Subcutaneous abdominal adipose tissue (tissue), 5 donors: Measurements from ENCODE around the gene BRIX1.
A peak's percentile ranks its signal among the peaks of the same experiment; 100 is the strongest.
"Not testable (repeated sequence)": the region's sequence is repeated elsewhere in the genome, so short reads cannot be mapped to it uniquely, and the experiment has no call there.

Experiments used
- H3K27ac ChIP-seq: one replicate; pipeline ENCODE4 v1.7.0; 2013; ENCODE audit warnings: low read depth, mild to moderate bottlenecking, inconsistent platforms, low read length, moderate library complexity
- H3K27me3 ChIP-seq, 5 donors: one replicate each; pipeline ENCODE4 v1.7.0; 2013; ENCODE audit warnings: low read length in 5 of 5, inconsistent platforms in 1 of 5; ENCODE audit not compliant: control insufficient read depth in 5 of 5, insufficient read depth in 4 of 5
- H3K36me3 ChIP-seq, 5 donors: one replicate each; pipeline ENCODE4 v1.7.0; 2013; ENCODE audit warnings: low read length in 5 of 5; ENCODE audit not compliant: control insufficient read depth in 5 of 5, insufficient read depth in 5 of 5
- H3K4me1 ChIP-seq, 5 donors: one replicate each; pipeline ENCODE4 v1.7.0; 2013; ENCODE audit warnings: low read length in 5 of 5, mild to moderate bottlenecking in 3 of 5, moderate library complexity in 1 of 5; ENCODE audit not compliant: control insufficient read depth in 5 of 5, insufficient read depth in 5 of 5
- H3K4me3 ChIP-seq, 5 donors: one replicate each; pipeline ENCODE4 v1.7.0; 2013; ENCODE audit warnings: low read length in 5 of 5, low read depth in 1 of 5
- H3K9ac ChIP-seq, 5 donors: one replicate each; pipeline ENCODE4 v1.7.0; 2013; ENCODE audit warnings: low read length in 5 of 5, mild to moderate bottlenecking in 4 of 5, moderate library complexity in 3 of 5
- H3K9me3 ChIP-seq, 5 donors: one replicate each; pipeline ENCODE4 v1.7.0; 2013; ENCODE audit warnings: low read length in 5 of 5; ENCODE audit not compliant: control insufficient read depth in 5 of 5
- donor health status: healthy.
- donor health status: healthy.
- donor health status: healthy.
- donor health status: healthy.
- donor health status: healthy.

The BRIX1 gene

DNA sequence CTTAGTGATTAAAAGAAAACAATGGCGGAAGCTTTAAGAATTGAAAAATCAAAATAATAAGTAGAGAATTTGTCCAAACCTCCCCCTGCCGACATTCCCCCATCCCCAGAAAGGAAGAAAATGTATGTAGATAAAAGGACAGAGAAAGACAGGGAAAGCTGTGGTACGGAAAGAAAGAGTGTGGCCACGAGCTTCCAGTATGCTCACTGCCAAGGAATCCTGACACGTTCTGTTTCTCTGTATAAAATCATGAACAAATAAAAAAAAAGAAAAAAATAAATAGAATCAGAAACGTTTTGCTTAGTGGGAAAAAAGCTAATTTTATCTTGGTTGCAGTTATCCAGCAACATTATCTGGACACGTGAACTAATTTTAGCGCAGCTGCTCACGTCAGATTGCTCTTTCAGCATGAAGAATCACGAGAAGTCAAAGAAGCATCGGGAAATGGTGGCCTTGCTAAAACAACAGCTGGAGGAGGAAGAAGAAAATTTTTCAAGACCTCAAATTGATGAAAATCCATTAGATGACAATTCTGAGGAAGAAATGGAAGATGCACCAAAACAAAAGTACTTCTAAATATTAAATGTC is 29.0 kb downstream of the BRIX1 start:
- Histone ChIP-seq H3K4me3 (no peak overlapping the region), H3K4me1 (no peaks in the 10 kb centered on the region), H3K9me3 (no peaks in the 10 kb centered on the region), H3K27me3 (no peaks in the 10 kb centered on the region), H3K36me3 (peaks cover 38 to 60% (median 52%) of the 10 kb centered on the region in 5 donors), H3K27ac (no peak overlapping the region), H3K9ac (no peak overlapping the region)

DNA sequence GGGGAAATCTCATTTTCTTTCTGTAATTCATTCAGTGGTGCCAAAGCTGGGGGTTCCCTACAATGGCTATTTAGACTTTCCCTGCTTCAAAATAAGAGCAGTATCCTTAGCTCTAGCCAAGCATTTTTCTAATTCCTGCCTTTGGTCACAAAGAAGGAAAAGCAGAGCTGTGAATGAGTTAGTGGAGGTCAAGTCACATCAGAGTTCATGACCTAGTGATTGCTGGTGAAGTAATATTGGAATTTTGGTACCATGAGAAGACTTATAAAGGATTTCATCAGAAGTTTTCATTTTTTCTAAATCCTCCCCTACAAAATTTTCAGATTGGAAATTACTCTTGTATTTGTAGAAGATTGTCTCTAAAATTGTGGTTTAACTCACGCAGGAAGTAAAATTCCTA is 41.8 kb downstream of the BRIX1 start:
- H3K4me1 ChIP-seq = peaks cover 0 to 10% (median 0%) of the 10 kb centered on the region in 5 donors
- H3K27me3 ChIP-seq = no peaks in the 10 kb centered on the region
- H3K4me3 ChIP-seq = no peak overlapping the region
- H3K27ac ChIP-seq = peak overlapping the region; percentile 23
- no peak overlapping the region for H3K9ac ChIP-seq
- H3K36me3 ChIP-seq = peaks cover 10 to 21% (median 13%) of the 10 kb centered on the region in 5 donors
- no peaks in the 10 kb centered on the region for H3K9me3 ChIP-seq

DNA sequence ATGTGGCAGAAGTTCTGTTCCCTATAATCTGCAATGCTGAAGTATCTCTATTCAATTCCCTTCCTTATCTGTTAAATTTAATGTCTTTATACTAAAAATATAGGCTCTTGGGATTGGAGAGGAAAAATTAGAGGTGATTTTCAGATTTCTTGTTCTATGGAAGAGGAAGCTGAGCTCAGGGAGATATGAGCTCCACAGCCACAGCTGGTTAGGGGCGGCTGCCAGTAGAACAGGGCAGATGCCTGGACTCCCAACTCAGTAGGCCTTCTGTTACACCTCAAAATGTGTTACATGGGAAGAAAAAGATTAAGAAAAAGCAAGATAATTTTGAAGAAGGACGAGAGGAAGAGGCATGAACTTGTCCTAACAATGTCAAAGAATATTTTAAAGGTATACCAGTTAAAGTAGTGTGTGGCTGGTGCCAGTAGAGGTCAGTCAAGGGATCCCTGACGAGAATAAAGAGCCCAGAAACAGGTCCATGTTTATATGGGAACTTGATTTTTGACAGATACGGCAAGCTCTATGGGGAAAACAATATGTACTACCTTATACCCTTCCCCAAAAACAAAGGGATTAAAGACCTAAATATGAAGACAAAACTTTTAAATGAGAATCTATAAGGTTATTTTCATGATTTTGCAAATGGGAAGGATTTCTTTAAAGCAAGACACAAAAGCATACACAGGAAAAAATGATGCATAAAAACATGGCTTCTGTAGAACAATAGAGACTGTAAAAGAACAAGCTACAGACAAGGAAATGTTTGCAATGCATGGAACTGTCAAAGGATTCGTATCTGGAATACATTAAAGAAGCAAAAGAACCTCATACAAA is 42.6 kb downstream of the BRIX1 start:
- Histone ChIP-seq H3K9ac (peak overlapping the region in 1 of 5 donors; percentile 53), H3K4me3 (no peak overlapping the region), H3K27ac (peak overlapping the region; percentile 23), H3K27me3 (no peaks in the 10 kb centered on the region), H3K9me3 (no peaks in the 10 kb centered on the region), H3K36me3 (peaks cover 9 to 15% (median 12%) of the 10 kb centered on the region in 5 donors), H3K4me1 (peaks cover 0 to 10% (median 0%) of the 10 kb centered on the region in 5 donors)

DNA sequence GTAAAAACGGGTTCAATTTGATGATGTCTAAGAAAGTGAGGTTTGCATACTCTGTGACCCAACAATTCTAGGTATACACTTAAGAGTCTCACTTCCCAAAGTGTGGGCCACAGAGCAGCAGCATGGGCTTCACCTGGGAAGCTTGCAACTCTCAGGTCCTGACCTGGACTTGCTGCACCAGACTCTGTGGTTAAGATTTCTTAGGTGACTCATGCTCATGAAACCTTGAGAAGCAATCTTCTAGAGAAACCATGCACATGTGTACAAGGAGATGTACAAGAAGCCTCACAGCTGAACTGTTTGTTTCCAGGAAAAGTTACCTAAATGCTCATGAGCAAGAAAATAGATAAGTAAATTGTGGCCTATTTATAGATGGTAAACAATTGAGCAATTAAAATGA is 43.8 kb downstream of the BRIX1 start:
- H3K36me3 ChIP-seq = peaks cover 3 to 9% (median 5%) of the 10 kb centered on the region in 5 donors
- H3K27ac ChIP-seq = no peak overlapping the region

DNA sequence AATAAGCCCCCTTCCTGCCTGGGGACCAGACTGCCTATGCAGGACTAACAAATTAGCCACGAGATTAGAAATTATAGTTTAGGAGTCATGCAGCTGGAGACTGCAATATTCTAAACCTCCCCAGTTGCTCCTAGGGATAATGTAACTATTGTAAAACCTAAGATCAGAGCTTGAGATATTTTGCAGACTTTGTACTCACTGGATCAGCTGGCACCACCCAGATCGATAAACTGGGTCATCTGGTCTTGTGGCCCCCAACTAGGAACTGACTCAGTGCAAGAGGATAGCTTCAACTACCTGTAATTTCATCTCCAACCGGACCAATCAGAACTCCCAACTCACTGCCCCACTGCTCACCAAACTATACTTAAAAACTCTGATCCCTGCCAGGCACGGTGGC is 52.0 kb downstream of the BRIX1 start:
- Histone ChIP-seq H3K27ac (no peak overlapping the region), H3K36me3 (no peaks in the 10 kb centered on the region), H3K4me1 (no peaks in the 10 kb centered on the region), H3K9me3 (no peaks in the 10 kb centered on the region), H3K4me3 (no peak overlapping the region), H3K9ac (no peak overlapping the region), H3K27me3 (no peaks in the 10 kb centered on the region)

More for the DNA sequence above, 43.8 kb downstream of the BRIX1 start:
- Histone ChIP-seq H3K4me3 (no peak overlapping the region), H3K9me3 (no peaks in the 10 kb centered on the region), H3K27me3 (no peaks in the 10 kb centered on the region), H3K4me1 (peaks cover 0 to 10% (median 0%) of the 10 kb centered on the region in 5 donors), H3K9ac (no peak overlapping the region)

DNA sequence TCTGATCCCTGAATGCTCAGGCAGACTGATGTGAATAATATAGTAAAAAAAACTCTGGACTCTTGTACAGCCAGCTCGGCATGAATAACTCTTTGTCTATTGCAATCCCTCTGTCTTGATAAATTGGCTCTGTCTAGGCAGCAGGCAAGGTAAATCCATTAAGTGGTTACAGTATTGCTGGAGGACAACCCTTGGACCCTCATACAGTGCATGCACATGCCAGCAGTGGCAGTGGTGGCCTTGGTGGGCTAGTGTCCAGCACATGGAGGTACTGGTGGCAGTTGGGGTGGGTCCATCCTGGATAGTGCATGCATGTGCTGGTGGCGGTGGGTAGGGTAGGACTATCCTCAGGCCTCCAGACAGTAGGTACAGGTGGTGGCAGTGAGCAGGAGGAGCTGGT is 52.7 kb downstream of the BRIX1 start:
- H3K9me3 ChIP-seq = no peaks in the 10 kb centered on the region
- no peaks in the 10 kb centered on the region for H3K4me1 ChIP-seq
- H3K36me3 ChIP-seq = no peaks in the 10 kb centered on the region
- H3K27me3 ChIP-seq = no peaks in the 10 kb centered on the region
- H3K4me3 ChIP-seq = no peak overlapping the region
- no peak overlapping the region for H3K27ac ChIP-seq
- no peak overlapping the region for H3K9ac ChIP-seq

DNA sequence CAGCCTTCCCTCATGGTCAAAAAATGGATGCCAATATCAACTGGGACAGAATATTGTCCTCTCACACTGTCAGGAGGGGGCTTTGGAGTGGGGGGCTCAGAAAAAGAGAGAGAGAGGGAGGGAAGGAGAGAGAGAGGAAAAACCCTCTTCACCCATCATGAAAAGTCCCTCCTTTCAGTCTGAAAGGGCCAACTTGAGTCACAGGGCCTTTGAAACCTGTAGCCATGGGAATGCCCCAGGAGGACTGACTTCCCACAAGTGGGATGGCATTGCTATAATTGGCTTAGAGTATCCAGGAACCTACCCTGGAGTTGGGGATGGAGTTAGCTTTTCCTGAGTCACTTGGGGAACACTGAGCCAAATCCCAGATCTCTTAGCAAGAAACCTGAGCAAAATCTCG is 55.0 kb downstream of the BRIX1 start:
- Histone ChIP-seq H3K4me3 (no peak overlapping the region), H3K4me1 (no peaks in the 10 kb centered on the region), H3K9me3 (no peaks in the 10 kb centered on the region), H3K36me3 (no peaks in the 10 kb centered on the region), H3K9ac (no peak overlapping the region), H3K27ac (no peak overlapping the region), H3K27me3 (no peaks in the 10 kb centered on the region)

DNA sequence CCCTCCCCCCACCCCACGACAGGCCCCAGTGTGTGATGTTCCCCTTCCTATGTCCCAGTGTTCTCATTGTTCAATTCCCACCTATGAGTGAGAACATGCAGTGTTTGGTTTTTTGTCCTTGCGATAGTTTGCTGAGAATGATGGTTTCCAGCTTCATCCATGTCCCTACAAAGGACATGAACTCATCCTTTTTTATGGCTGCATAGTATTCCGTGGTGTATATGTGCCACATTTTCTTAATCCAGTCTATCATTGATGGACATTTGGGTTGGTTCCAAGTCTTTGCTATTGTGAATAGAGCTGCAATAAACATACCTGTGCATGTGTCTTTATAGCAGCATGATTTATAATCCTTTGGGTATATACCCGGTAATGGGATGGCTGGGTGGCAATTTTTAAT is 56.1 kb downstream of the BRIX1 start:
- H3K9ac ChIP-seq, H3K27ac ChIP-seq, H3K9me3 ChIP-seq, H3K27me3 ChIP-seq, H3K4me1 ChIP-seq, H3K4me3 ChIP-seq, H3K36me3 ChIP-seq: not testable (repeated sequence)
